Stimulated activated CD4-positive, alpha-beta T cell treated with anti-CD3 and anti-CD28 coated beads, Interleukin-1b, Interleukin-23, amount 100 ng/mL, for 24 hours (primary cell): ENCODE measurements around the gene IFNG-AS1.

Source experiments
- DNase-seq, 4 experiments: peaks; one replicate each; pipeline ENCODE4 v3.0.0-alpha.2; 2020; ENCODE audit warnings: low read depth in 4 of 4, low spot score in 1 of 4

IFNG-AS1 gene

GRCh38 chr12:67993143-67993542 is 3.9 kb downstream of the IFNG-AS1 start:
- no peak for DNase-seq

DNA sequence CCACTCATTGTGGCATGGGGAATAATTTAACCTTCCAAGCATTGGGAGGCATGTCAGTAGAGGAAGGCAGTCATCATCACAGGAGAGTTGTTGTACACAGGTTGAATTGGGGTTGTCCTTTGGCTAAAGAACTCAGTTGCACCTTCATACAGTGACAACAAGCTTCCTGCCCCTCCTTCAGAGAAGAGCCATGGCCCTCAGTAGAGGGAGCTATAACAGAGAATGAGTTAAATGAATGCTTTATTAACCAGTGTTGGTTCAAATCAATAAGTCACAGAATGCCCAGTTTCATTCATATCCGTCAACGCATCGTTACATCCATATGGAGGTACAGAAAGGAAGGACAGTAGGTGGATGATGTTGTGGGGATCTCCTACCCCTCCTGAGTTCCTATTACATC is 4.8 kb downstream of the IFNG-AS1 start:
- DNase-seq, result no peak

DNA sequence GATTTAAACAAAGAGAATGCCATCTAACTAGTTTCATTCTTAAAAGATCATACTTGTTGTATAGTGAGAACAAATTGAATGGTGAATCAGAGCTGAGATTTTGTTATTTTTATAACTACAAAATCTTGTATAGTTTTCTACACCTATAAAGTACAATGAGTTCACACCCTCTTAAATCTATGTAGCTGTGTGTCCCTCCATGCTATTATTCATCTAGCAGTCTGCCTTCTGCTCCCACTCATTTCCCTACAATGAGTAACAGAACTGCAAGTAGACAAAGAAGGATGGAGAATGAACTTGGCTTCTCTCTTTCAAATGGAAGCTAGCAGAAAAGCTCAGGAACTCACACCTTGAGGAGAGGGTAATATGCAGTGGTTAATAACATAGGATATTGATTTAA is 7.1 kb downstream of the IFNG-AS1 start:
- no peak for DNase-seq

DNA sequence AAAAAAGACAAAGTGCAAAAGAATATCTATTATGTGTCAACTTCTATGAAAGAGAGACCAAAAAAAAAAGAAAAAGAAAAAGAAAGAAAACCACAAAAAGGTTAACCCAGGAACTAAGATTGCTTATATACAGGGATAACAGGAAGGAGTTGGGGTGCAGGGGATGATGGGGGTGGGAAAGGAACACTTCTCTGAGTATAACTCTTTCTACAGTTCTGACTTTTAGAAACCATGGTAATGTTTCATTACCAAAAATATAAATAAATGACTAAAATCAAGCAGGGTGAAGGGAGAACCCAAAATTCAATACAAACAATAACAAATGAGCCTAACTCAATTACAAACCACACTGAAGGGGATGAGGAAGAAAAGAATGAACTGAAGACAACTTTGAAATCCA is 9.1 kb downstream of the IFNG-AS1 start:
- no peak for DNase-seq

DNA sequence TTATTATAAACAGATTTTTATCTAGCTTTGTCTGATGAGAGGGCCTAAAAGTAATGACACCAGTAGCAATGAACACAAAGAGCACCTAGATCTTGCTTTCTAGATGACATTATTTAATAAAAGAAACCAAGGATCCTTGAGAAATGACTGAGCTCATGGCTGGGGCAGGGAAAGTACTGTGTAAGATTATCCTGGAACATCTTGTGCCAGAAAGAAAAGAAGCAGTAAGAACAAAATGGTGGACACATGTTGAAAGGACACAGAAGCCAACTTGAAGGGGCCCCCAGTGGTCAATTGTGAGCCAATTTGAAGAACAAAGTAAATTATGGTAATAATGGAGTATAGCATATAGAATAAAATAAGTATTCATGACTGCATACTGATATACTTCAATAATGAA is 10.0 kb downstream of the IFNG-AS1 start:
- DNase-seq, result no peak

DNA sequence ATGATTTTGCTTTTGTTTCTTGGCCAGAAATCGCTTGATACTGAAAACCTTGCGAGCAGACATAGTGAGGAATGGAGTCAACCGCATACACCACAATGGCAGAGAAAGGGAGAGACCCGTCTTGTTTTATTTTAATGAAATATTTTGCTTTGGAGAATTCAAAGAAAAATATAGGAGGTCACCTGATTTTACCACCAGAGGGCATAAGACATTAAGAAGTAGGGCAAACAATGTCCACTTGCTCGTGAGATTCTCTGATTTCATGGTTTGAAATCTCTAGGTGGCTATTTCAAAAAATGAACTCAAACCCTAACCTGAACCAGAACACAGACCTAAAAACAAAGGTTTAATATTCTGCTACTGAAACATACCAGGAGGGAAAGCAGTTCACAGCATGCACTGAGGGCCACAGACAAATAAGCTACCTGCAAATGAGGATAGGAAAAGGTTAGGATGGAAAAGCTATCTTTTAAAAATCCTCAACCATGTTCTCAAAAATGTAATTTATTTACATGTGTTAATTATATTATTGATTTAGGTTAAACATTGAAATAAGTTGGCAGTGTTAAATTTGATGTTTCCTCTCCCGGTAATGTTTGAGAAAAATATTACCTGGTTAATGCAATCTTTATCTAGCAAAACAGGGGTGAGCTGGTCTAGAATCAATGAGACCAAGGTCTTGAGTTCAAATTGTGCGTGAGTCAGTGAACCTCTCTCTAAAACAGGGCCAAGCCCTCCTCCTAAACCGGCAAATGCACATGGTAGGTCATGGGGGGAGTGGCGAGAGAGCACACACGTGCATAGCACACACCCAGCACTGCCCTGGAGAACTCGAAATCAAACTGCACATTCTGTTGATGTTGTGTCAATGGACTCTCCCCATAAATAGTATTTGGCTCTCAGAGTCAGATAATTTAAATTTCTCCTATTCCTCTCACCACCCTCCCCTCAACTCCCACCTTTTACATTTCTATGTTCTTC is 12.5 kb downstream of the IFNG-AS1 start:
- no peak for DNase-seq

DNA sequence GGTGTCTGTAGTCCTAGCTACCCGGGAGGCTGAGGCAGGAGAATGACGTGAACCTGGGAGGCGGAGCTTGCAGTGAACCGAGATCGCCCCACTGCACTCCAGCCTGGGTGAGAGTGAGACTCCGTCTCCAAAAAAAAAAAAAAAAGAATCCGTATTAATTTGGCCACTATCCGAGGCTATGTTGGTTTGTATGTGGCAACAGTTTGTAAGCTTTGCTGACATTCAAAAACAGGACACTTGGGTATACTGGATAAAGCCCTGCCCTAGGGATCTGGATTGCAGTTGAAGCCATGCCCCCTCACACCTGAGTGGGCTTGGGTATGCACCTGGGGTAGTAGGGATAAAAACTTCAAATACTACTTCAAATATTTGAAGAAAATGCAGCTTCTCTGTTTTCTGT is 14.5 kb downstream of the IFNG-AS1 start:
- DNase-seq, result no peak

- no peak for DNase-seq
Measured at GRCh38 chr12:68007033-68007432, 17.8 kb downstream of the IFNG-AS1 start.

DNA sequence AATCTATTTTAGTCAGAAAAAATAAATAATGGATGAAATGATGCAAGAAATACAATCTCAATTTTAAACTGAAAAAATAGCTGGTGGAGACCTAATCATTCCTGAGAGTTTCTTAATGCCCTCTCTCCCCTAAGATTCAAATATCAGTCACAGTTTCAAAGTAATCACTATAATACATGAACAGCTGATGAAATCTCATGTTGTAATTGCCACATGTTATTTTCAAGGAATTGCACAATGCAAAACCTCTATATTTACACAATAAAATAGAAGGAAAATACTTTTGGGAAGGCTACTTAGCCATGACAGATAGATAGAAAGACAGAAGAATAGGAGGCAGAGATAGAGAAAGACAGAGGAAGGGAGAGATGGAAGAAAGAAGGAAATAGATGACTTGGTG is 18.2 kb downstream of the IFNG-AS1 start:
- no peak for DNase-seq

GRCh38 chr12:68011206-68011881 is 22.1 kb downstream of the IFNG-AS1 start:
- DNase-seq, result no peak

- no peak for DNase-seq
Measured at GRCh38 chr12:68011882-68012207, 22.6 kb downstream of the IFNG-AS1 start.

DNA sequence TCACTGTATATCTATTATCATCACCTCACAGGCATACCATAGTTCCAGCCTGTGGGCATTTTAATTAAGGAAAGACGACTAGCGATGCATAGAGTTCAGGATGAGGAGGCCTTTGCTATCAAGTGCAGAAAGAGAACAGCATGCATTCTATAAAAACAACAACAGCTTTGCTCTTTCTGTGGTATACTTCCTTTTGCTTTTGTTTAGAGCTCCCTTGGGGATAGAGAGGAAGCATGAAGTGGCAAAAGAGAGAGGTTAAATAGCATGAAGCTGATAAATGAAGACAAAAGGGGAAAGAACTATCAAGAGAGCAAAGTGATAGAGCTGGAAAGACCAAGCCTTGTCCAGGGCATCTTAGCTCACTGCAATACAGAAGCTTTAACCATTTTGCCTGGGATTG is 23.5 kb downstream of the IFNG-AS1 start:
- no peak for DNase-seq

DNA sequence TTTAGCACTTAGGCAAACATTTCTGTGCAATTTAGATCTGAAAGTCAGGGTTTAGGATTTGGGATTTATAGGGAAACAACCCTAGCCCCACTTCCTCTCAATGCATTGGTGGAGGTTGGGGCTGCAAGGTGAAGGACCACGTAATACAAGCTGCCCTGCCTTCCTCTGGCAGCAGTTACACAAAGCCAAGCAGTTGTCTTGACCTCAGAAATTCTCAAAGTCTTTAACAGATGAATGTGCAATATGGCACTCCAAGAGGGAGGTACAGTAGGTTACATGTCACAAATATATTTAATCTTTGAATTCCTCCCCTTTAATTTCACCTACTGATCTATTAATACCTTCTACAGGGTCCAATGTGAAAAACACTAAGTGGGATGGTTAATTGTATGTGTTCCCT is 23.9 kb downstream of the IFNG-AS1 start:
- DNase-seq, result no peak

DNA sequence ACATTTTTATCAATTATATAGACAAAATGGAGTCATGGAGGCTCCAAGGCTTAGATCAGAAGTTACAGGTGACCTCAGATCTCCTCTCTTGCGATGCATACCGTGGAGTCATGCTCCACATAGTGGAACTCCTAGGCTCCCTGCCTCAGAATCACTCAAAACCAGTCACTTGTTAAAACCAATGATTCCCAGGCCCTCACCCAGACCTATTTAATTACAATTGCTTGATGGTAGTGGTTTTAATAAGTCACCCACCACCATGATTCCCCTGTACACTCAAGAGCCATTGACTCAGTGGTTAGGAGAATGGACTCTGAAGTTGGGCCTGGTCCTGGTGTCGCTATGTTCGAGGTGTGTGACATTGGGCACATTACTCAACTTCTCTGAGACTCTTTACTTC is 26.9 kb downstream of the IFNG-AS1 start:
- no peak for DNase-seq

GRCh38 chr12:68018315-68018714 is 29.1 kb downstream of the IFNG-AS1 start:
- no peak for DNase-seq

DNA sequence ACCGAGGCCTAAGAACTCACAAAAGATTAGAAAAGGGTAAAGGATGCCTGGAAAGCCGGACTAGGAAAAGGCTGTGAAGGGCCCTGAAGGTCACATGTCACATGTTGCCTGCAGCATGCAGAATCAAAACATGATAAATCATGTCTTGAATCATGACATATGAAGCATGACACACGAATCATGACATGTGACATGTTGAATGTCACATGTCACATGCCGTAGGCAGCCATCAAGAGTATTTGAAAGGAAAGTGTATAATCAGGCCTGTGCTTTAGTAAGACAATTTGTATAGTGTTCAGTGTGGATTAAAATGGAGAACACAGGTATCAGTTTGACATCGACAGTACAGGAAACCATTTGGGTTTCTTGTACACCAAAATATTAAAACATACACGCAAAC is 30.8 kb downstream of the IFNG-AS1 start:
- no peak for DNase-seq

DNA sequence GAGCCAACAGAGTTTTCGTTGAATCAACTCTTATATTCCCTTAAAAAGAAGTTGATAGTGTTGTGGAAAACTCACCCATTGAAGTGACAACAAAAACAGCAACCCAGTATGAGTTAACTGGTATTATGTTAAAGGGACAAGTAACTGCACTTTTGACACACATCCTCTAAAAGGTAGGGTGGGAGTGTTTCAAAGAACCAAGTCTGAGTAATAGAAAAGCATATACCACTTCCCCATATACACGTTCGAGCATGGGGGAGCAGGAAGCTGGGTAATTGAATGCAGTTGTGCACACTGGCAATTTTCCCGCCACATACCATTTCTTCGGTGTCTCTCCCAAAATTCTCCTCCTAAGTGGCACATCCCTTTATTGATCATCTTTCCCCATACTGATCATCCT is 31.5 kb downstream of the IFNG-AS1 start:
- DNase-seq, result no peak

DNA sequence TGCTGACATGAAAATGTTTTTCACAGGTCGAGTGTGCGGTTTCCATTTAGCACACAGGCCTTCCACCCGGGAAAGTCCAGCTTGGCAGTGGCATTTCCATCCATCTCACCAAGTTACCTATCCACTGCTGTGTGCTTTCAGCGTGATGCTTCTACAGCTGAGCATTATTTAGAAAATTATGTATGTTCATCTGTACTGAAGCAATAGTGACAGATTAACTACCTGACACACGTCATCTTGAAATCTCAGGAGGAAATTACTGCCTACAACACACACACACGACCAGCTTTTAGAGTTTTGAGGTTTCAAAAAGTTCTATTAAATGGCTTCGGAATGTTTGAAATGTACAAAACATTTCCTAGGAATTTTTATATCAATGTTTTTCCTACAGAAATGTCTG is 39.4 kb downstream of the IFNG-AS1 start:
- no peak for DNase-seq

- DNase-seq, result no peak
Measured at GRCh38 chr12:68030248-68030647, 41.0 kb downstream of the IFNG-AS1 start.

GRCh38 chr12:68031174-68031573 is 41.9 kb downstream of the IFNG-AS1 start:
- DNase-seq, result no peak

- DNase-seq, result no peak
Measured at GRCh38 chr12:68031881-68032739, 42.9 kb downstream of the IFNG-AS1 start.

DNA sequence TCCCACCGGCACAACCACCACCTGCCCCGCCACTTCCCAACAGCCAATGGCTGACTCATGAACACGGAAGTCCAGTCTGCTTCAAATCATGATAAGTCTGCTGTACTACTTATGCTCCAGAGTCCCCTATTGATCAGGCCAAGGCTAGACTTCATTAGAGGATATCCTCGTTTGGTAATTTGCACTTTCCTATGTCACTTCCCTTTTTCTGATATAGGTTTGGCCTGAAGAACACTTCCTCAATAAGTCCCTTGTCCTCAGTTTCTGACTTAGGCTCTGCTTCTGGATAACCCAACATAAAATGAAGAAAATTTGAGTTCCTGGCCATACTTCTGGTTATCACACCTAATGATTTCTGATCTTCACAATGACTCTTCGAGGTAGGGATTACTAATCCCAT is 45.3 kb downstream of the IFNG-AS1 start:
- DNase-seq, result no peak
